Endodermal cell (in vitro differentiated cells): ENCODE measurements around the gene ADARB1. TPM values are rescaled to one million over a fixed set of nuclear protein-coding genes. Genes with fewer than 3 reads are reported as not detected.

Source experiments
- DNase-seq: peaks from one replicate; pipeline ENCODE4 v3.0.0-alpha.2; 2017
- H3K27ac ChIP-seq: 2 replicates; pipeline ENCODE4 v1.5.1; 2013; ENCODE audit warnings: mild to moderate bottlenecking, low read depth, low read length, moderate library complexity
- H3K27me3 ChIP-seq: 2 replicates; pipeline ENCODE4 v1.6.1; 2013; ENCODE audit warnings: mild to moderate bottlenecking, low read length, moderate library complexity; ENCODE audit not compliant: insufficient read depth, control insufficient read depth, poor library complexity, severe bottlenecking
- H3K36me3 ChIP-seq: 2 replicates; pipeline ENCODE4 v1.7.0; 2013; ENCODE audit warnings: mild to moderate bottlenecking, low read length, moderate library complexity; ENCODE audit not compliant: control insufficient read depth, insufficient read depth
- H3K4me1 ChIP-seq: one replicate; pipeline ENCODE4 v1.7.0; 2013; ENCODE audit warnings: low read length; ENCODE audit not compliant: control insufficient read depth, insufficient read depth
- H3K4me3 ChIP-seq: 2 replicates; pipeline ENCODE4 v1.5.1; 2013; ENCODE audit warnings: mild to moderate bottlenecking, low read length, moderate library complexity
- H3K9ac ChIP-seq: 2 replicates; pipeline ENCODE4 v1.6.1; 2013; ENCODE audit warnings: mild to moderate bottlenecking, low read length, moderate library complexity; ENCODE audit not compliant: poor library complexity, severe bottlenecking; ENCODE audit errors: extremely low read depth
- H3K9me3 ChIP-seq: 2 replicates; pipeline ENCODE4 v1.6.1; 2013; ENCODE audit warnings: mild to moderate bottlenecking, low read length, moderate library complexity; ENCODE audit not compliant: control insufficient read depth
- H3K27ac Mint-ChIP-seq: 2 replicates; pipeline ENCODE4 v1.8.0; 2020; ENCODE audit warnings: mixed read lengths
- H3K27me3 Mint-ChIP-seq: 2 replicates; pipeline ENCODE4 v1.8.0; 2021; ENCODE audit warnings: mild to moderate bottlenecking, mixed read lengths; ENCODE audit not compliant: insufficient read depth
- H3K36me3 Mint-ChIP-seq: 2 replicates; pipeline ENCODE4 v1.8.0; 2020; ENCODE audit warnings: low read depth, mixed read lengths
- H3K4me1 Mint-ChIP-seq: 2 replicates; pipeline ENCODE4 v1.8.0; 2020; ENCODE audit warnings: mixed read lengths
- H3K4me3 Mint-ChIP-seq: 2 replicates; pipeline ENCODE4 v1.8.0; 2020; ENCODE audit warnings: mild to moderate bottlenecking, moderate library complexity, mixed read lengths
- H3K9me3 Mint-ChIP-seq: 2 replicates; pipeline ENCODE4 v1.8.0; 2020; ENCODE audit warnings: mild to moderate bottlenecking, mixed read lengths
- WGBS, 2 experiments: methylation state at CpG; one replicate each; pipeline versions ENCODE4 v1.1.5 to v1.1.7; 2013; ENCODE audit warnings: missing lambda C conversion rate in 2 of 2, mixed read lengths in 1 of 2; ENCODE audit not compliant: insufficient coverage in 1 of 2, insufficient read length in 1 of 2; 5-methylcytosine and 5-hydroxymethylcytosine counted together
- total RNA-seq, 2 donors: library from RNA; stranded (reverse); fragmentation: NEBNext Ultra II Directional in 1 of 2; extraction: Animal tissue kit (Norgen Biotek cat#: 25700) in 1 of 2; gene quantifications; 2 replicates in 1 of 2; 3 replicates in 1 of 2; pipeline ENCODE4 v1.2.1, GENCODE V29; 2021
- TF ChIP-seq, protein P1 (sequence below): fragments of 200-600 bp; sonication (generic); conservative IDR thresholded peaks from 2 replicates; pipeline ENCODE4 v1.5.0; 2021; ENCODE audit warnings: antibody characterized with exemption, mild to moderate bottlenecking

ADARB1 gene
- total RNA-seq, 2 donors from 2014 or later: 11.5 to 20.1 TPM

DNA sequence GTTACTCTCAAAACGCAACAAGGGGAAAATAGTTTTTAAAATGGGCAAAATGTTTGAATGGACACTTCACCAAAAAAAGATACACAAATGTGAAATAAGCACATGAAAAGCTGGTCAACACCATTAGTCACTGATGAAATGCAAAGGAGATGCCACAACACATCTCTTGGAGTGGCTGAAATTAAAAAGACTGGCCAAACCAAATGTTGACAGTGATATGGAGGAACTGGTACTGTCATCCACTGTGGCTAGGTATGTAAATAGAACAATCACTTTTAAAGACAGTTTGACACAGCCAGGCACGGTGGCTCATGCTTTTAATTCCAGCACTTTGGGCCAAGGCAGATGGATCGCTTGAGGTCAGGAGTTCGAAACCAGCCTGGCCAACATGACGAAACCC, 122.2 kb downstream of the ADARB1 start:
- H3K4me1 ChIP-seq: no peaks in the 10 kb centered on the region

DNA sequence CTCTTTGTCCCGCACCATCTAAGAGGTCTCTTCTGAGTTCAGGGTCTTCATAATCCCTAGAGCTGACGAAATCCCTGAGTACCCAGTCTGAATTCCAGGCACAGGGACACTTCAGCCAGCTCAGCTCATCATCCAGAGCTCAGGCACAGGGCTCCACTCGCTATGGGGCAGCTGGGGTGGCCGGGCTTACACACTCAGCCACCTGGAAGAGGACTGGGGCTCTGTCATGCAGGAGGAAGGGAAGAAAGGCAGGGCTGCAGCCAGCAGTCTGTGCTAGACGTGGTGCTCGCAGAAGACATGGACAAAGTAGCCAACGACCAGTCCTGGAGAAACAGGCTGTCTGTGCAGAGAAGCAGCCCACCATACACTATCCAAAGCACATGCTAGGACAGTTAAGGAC, 124.8 kb downstream of the ADARB1 start:
- H3K27me3 Mint-ChIP-seq: no peaks in the 10 kb centered on the region
- Histone ChIP-seq H3K9me3 (no peaks in the 10 kb centered on the region), H3K4me1 (no peaks in the 10 kb centered on the region), H3K27ac (no peak overlapping the region), H3K36me3 (no peaks in the 10 kb centered on the region), H3K27me3 (no peaks in the 10 kb centered on the region), H3K9ac (no peak overlapping the region), H3K4me3 (no peak overlapping the region)
- H3K9me3 Mint-ChIP-seq: no peaks in the 10 kb centered on the region
- H3K4me1 Mint-ChIP-seq: no peaks in the 10 kb centered on the region
- TF ChIP-seq, protein P1, sequence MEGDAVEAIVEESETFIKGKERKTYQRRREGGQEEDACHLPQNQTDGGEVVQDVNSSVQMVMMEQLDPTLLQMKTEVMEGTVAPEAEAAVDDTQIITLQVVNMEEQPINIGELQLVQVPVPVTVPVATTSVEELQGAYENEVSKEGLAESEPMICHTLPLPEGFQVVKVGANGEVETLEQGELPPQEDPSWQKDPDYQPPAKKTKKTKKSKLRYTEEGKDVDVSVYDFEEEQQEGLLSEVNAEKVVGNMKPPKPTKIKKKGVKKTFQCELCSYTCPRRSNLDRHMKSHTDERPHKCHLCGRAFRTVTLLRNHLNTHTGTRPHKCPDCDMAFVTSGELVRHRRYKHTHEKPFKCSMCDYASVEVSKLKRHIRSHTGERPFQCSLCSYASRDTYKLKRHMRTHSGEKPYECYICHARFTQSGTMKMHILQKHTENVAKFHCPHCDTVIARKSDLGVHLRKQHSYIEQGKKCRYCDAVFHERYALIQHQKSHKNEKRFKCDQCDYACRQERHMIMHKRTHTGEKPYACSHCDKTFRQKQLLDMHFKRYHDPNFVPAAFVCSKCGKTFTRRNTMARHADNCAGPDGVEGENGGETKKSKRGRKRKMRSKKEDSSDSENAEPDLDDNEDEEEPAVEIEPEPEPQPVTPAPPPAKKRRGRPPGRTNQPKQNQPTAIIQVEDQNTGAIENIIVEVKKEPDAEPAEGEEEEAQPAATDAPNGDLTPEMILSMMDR: no peak
- no peak overlapping the region for H3K4me3 Mint-ChIP-seq
- WGBS, 2 experiments: 91 to 93% methylated on average over 4 to 7 of the region's 7 CpGs
- no peak overlapping the region for H3K27ac Mint-ChIP-seq
- H3K36me3 Mint-ChIP-seq: peaks cover 3% of the 10 kb centered on the region
- no peak for DNase-seq

More for the DNA sequence above, 122.2 kb downstream of the ADARB1 start:
- peaks cover 2% of the 10 kb centered on the region for H3K36me3 Mint-ChIP-seq
- no peak for DNase-seq
- Histone ChIP-seq H3K36me3 (peaks cover 3% of the 10 kb centered on the region), H3K27ac (no peak overlapping the region), H3K4me3 (no peak overlapping the region), H3K9me3 (no peaks in the 10 kb centered on the region), H3K27me3 (no peaks in the 10 kb centered on the region), H3K9ac (no peak overlapping the region)
- no peaks in the 10 kb centered on the region for H3K27me3 Mint-ChIP-seq
- H3K9me3 Mint-ChIP-seq: no peaks in the 10 kb centered on the region
- no peaks in the 10 kb centered on the region for H3K4me1 Mint-ChIP-seq
- no peak overlapping the region for H3K4me3 Mint-ChIP-seq
- no peak overlapping the region for H3K27ac Mint-ChIP-seq
- 94 to 95% methylated on average over 5 of the region's 5 CpGs for WGBS, 2 experiments
- TF ChIP-seq, protein P1: no peak

DNA sequence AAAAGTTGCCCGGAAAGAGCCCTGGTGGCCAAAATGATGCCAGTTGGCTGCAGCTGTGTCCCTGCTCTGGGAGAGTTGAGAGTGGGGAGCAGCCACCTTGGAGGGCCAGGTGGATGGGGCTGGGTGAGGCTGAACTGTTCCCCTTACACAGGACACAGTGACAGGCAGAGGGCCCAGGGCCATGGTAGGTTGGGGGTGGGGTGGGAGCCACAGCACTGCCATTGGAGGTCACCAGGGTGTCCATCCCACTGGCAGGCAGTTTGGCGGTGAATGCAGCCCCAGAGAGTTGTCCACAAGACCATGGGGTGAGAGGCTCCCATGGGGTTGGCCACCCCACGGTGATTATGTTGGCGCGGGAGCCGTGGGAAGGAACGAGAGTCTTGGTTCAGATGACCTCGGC, 125.7 kb downstream of the ADARB1 start:
- TF ChIP-seq, protein P1: no peak
- peaks cover 5% of the 10 kb centered on the region for H3K36me3 Mint-ChIP-seq
- no peaks in the 10 kb centered on the region for H3K27me3 Mint-ChIP-seq
- Histone ChIP-seq H3K9me3 (no peaks in the 10 kb centered on the region), H3K36me3 (no peaks in the 10 kb centered on the region), H3K9ac (no peak overlapping the region), H3K4me3 (no peak overlapping the region), H3K27ac (no peak overlapping the region), H3K4me1 (no peaks in the 10 kb centered on the region), H3K27me3 (no peaks in the 10 kb centered on the region)
- no peaks in the 10 kb centered on the region for H3K4me1 Mint-ChIP-seq
- H3K9me3 Mint-ChIP-seq: no peaks in the 10 kb centered on the region
- DNase-seq: no peak
- H3K4me3 Mint-ChIP-seq: no peak overlapping the region
- WGBS, 2 experiments: 95% methylated on average over 8 of the region's 8 CpGs
- no peak overlapping the region for H3K27ac Mint-ChIP-seq
